ENCODE measurements around the gene HTRA1.

The HTRA1 gene

DNA sequence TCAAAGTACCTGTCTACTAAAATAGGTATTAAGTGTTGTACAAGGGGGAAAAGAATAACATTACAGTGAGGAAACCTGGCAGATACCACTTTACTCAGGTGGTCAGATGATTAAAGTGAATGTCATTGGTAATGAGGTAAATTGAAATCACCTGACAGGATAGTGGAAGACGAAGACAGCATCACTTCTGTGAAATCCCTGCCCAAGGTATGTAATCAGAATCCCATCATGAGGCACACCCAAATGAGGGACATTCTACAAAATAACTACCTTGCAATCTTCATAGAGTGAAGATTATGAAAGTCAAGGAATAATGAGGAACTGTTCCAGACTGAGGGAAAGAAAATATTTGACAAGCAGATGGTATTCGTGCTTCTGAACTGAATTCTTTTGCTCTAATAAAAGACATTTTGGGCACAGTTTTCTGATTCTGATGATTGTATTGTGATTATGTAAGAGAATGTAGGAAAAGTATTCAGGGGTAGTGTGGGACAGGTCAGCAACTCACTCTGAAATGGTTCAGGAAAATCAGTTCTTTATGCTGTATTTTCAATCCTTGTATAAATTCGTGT, 40.2 kb upstream of the HTRA1 start:
- Histone ChIP-seq H4K20me1 (ENCODE audit: low read depth, low read length) (no peaks in the 10 kb centered on the region), H3K4me3 (ENCODE audit: insufficient read depth, low read length, poor library complexity, severe bottlenecking) (no peak overlapping the region), H3K36me3 (ENCODE audit: low read length) (no peaks in the 10 kb centered on the region), H3K9me3 (ENCODE audit: insufficient read depth, low read length) (no peaks in the 10 kb centered on the region), H3K9ac (ENCODE audit: low read length) (no peak overlapping the region), H3K79me2 (ENCODE audit: insufficient read depth, low read length) (no peaks in the 10 kb centered on the region), H3K9me2 (replicated peaks; ENCODE audit: insufficient read depth, low read length) (no peaks in the 10 kb centered on the region), H3K4me2 (ENCODE audit: low read depth, low read length, poor library complexity, severe bottlenecking) (no peak overlapping the region), H3K27me3 (ENCODE audit: low read length) (no peaks in the 10 kb centered on the region), H2AFZ (ENCODE audit: low read depth, low read length, severe bottlenecking) (no peak overlapping the region), H3K27ac (ENCODE audit: low read depth, low read length) (no peak overlapping the region), H3F3A (ENCODE audit: insufficient read depth) (no peaks in the 10 kb centered on the region)
- TF ChIP-seq, protein P1, sequence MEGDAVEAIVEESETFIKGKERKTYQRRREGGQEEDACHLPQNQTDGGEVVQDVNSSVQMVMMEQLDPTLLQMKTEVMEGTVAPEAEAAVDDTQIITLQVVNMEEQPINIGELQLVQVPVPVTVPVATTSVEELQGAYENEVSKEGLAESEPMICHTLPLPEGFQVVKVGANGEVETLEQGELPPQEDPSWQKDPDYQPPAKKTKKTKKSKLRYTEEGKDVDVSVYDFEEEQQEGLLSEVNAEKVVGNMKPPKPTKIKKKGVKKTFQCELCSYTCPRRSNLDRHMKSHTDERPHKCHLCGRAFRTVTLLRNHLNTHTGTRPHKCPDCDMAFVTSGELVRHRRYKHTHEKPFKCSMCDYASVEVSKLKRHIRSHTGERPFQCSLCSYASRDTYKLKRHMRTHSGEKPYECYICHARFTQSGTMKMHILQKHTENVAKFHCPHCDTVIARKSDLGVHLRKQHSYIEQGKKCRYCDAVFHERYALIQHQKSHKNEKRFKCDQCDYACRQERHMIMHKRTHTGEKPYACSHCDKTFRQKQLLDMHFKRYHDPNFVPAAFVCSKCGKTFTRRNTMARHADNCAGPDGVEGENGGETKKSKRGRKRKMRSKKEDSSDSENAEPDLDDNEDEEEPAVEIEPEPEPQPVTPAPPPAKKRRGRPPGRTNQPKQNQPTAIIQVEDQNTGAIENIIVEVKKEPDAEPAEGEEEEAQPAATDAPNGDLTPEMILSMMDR (IDR thresholded peaks at IDR 0.05; ENCODE audit: insufficient read depth, low read length, poor library complexity, severe bottlenecking): no peak
- no peak for TF ChIP-seq EZH2phosphoT487 (conservative IDR thresholded peaks at IDR 0.05; ENCODE audit: low read length)

DNA sequence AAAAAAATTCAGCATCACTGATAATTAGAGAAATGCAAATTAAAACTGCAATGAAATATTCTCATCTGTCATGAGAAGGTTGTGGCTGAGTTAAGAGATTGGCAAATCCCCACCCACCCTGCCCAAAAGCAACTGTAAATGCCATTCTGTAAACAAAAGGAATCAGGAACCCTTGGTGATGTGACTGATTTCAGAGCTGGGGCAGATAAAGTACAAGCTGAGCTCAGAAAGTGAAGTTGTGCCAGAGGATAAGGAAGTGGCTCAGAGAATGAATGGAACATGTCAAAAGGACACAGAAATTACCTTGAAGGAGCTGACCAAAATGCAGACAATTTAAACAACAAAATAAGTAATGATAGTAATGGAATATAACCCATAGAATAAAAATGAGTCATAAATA, 39.6 kb upstream of the HTRA1 start:
- H3K27me3 ChIP-seq (ENCODE audit: low read length): no peaks in the 10 kb centered on the region
- H3K27ac ChIP-seq (ENCODE audit: low read depth, low read length): no peak overlapping the region
- no peaks in the 10 kb centered on the region for H3K9me2 ChIP-seq (replicated peaks; ENCODE audit: insufficient read depth, low read length)
- H3K4me3 ChIP-seq (ENCODE audit: insufficient read depth, low read length, poor library complexity, severe bottlenecking): no peak overlapping the region
- no peak for TF ChIP-seq EZH2phosphoT487 (conservative IDR thresholded peaks at IDR 0.05; ENCODE audit: low read length)
- TF ChIP-seq, protein P1 (IDR thresholded peaks at IDR 0.05; ENCODE audit: insufficient read depth, low read length, poor library complexity, severe bottlenecking): no peak
- H4K20me1 ChIP-seq (ENCODE audit: low read depth, low read length): no peaks in the 10 kb centered on the region
- H3F3A ChIP-seq (ENCODE audit: insufficient read depth): no peaks in the 10 kb centered on the region
- H3K9me3 ChIP-seq (ENCODE audit: insufficient read depth, low read length): no peaks in the 10 kb centered on the region
- H3K4me2 ChIP-seq (ENCODE audit: low read depth, low read length, poor library complexity, severe bottlenecking): no peak overlapping the region
- H3K36me3 ChIP-seq (ENCODE audit: low read length): no peaks in the 10 kb centered on the region
- no peak overlapping the region for H2AFZ ChIP-seq (ENCODE audit: low read depth, low read length, severe bottlenecking)
- no peak overlapping the region for H3K9ac ChIP-seq (ENCODE audit: low read length)
- H3K79me2 ChIP-seq (ENCODE audit: insufficient read depth, low read length): no peaks in the 10 kb centered on the region

DNA sequence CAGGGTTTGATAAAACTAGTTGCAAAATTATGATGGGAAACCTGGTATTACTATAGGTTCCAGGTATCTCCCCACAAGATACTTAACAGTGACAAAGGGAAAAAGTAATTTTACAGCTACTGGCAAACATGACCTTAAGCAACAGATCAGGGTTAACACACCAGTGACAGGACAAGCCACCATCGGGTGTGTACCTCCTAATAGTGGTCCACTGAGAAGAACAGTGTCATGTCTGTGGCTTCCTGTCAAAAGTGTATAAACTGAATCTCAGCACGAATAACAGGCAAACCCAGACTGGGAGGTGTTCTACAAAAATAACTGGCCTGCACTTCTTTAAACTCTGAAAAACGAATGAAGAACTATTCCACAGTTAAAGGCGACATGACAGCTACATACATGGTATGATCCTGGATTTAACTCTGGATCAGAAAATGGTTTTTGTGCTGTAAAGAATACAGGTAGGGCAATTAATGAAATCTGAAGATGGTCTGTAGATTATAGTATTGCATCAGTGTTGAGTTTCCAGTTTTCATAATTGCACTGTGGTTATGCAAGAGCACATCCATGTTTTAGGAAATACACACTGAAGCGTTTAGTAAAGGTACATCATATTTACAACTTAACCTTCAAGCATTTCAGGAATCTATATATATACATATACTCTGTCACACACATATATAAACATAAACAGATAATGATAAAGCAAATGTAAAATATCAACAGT, 38.9 kb upstream of the HTRA1 start:
- no peak overlapping the region for H3K27ac ChIP-seq (ENCODE audit: low read depth, low read length)
- no peak overlapping the region for H2AFZ ChIP-seq (ENCODE audit: low read depth, low read length, severe bottlenecking)
- TF ChIP-seq EZH2phosphoT487 (conservative IDR thresholded peaks at IDR 0.05; ENCODE audit: low read length): no peak
- TF ChIP-seq, protein P1 (IDR thresholded peaks at IDR 0.05; ENCODE audit: insufficient read depth, low read length, poor library complexity, severe bottlenecking): no peak
- no peaks in the 10 kb centered on the region for H3K36me3 ChIP-seq (ENCODE audit: low read length)
- no peaks in the 10 kb centered on the region for H4K20me1 ChIP-seq (ENCODE audit: low read depth, low read length)
- H3K27me3 ChIP-seq (ENCODE audit: low read length): no peaks in the 10 kb centered on the region
- H3K79me2 ChIP-seq (ENCODE audit: insufficient read depth, low read length): no peaks in the 10 kb centered on the region
- H3K9me2 ChIP-seq (replicated peaks; ENCODE audit: insufficient read depth, low read length): no peaks in the 10 kb centered on the region
- no peak overlapping the region for H3K9ac ChIP-seq (ENCODE audit: low read length)
- no peaks in the 10 kb centered on the region for H3F3A ChIP-seq (ENCODE audit: insufficient read depth)
- no peak overlapping the region for H3K4me2 ChIP-seq (ENCODE audit: low read depth, low read length, poor library complexity, severe bottlenecking)
- H3K9me3 ChIP-seq (ENCODE audit: insufficient read depth, low read length): no peaks in the 10 kb centered on the region
- H3K4me3 ChIP-seq (ENCODE audit: insufficient read depth, low read length, poor library complexity, severe bottlenecking): no peak overlapping the region

All from SU-DHL-6 (cell line).